H1 (cell line): Measurements from ENCODE around the gene RHOT1.

Source experiments
- CEBPB ChIP-seq: IDR thresholded peaks from 2 replicates; pipeline ENCODE4 v1.6.1; 2012; ENCODE audit warnings: low read depth, low read length
- EP300 ChIP-seq, 2 experiments: IDR thresholded peaks; 1 replicate in 1 of 2; 2 replicates in 1 of 2; pipeline ENCODE4 v1.6.1; 2011 to 2012; ENCODE audit warnings: low read depth in 2 of 2, low read length in 2 of 2, mild to moderate bottlenecking in 2 of 2, borderline replicate concordance in 1 of 2, inconsistent platforms in 1 of 2, moderate library complexity in 1 of 2
- EZH2 ChIP-seq: fragments of 200-600 bp; sonication (generic); IDR thresholded peaks from 2 replicates; pipeline ENCODE4 v1.7.1; 2012; ENCODE audit warnings: low read depth, mild to moderate bottlenecking, moderate library complexity, low read length, inconsistent platforms; ENCODE audit not compliant: severe bottlenecking
- HDAC6 ChIP-seq: IDR thresholded peaks from one replicate; pipeline ENCODE4 v1.7.1; 2012; ENCODE audit warnings: low read depth, mild to moderate bottlenecking, inconsistent platforms, low read length, moderate library complexity
- MAFK ChIP-seq: IDR thresholded peaks from 2 replicates; pipeline ENCODE4 v1.6.1; 2012; ENCODE audit warnings: low read depth, mild to moderate bottlenecking, improper control_type of control experiment, low read length
- NRF1 ChIP-seq: IDR thresholded peaks from 2 replicates; pipeline ENCODE4 v1.6.1; 2011; ENCODE audit warnings: mild to moderate bottlenecking, low read depth, low read length, improper control_type of control experiment
- POLR2A ChIP-seq, 2 experiments: IDR thresholded peaks; 1 replicate in 1 of 2; 2 replicates in 1 of 2; pipeline ENCODE4 v1.6.1; 2011; ENCODE audit warnings: low read depth in 2 of 2, low read length in 2 of 2, mild to moderate bottlenecking in 2 of 2; ENCODE audit errors: control extremely low read depth in 1 of 2
- POLR2AphosphoS5 ChIP-seq: IDR thresholded peaks from 2 replicates; pipeline ENCODE4 v1.6.1; 2011; ENCODE audit warnings: low read depth, low read length
- RFX5 ChIP-seq: IDR thresholded peaks from 2 replicates; pipeline ENCODE4 v1.6.1; 2011; ENCODE audit warnings: low read depth, low read length, improper control_type of control experiment, borderline replicate concordance
- SIN3A ChIP-seq, 2 experiments: IDR thresholded peaks in 1 of 2; conservative IDR thresholded peaks in 1 of 2; 2 replicates each; pipeline ENCODE4 v1.6.1; 2011 to 2012; ENCODE audit warnings: low read length in 2 of 2, improper control_type of control experiment in 1 of 2, low read depth in 1 of 2, mild to moderate bottlenecking in 1 of 2
- TF ChIP-seq, protein P1 (sequence below), 3 experiments: IDR thresholded peaks; 1 replicate in 2 of 3; 2 replicates in 1 of 3; pipeline versions ENCODE4 v1.5.1 to v1.6.1; 2011; ENCODE audit warnings: low read length in 3 of 3, mild to moderate bottlenecking in 3 of 3, inconsistent platforms in 2 of 3, low read depth in 1 of 3, moderate library complexity in 1 of 3; ENCODE audit not compliant: insufficient read depth in 1 of 3; ENCODE audit errors: control extremely low read depth in 1 of 3
- TF ChIP-seq, protein P2 (sequence below): IDR thresholded peaks from 2 replicates; pipeline ENCODE4 v1.6.1; 2011; ENCODE audit warnings: low read depth, mild to moderate bottlenecking, low read length; ENCODE audit not compliant: insufficient read depth

DNA sequence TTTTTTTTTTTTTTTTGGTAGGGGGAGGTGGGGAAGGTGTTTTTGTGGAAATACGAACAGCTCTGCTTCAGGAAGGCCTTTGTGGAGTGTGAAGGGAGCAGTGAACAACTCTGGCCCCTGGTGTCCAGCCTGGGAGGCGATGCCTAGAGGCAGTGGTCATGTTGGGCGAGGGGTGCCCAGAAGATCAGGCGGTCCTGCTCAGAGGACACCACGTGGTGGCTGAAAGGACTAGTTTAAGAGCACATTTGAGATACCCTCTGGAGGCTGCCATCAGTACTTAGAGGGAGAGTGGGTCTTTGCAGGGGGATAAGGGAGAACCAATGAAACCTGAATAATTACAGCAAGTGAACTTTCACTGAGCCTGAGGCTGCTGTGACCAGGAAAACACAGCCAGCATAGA is 40.1 kb upstream of the RHOT1 start:
- TF ChIP-seq HDAC6 (no peak), POLR2A (IDR thresholded peaks at IDR 0.05; ENCODE audit: control extremely low read depth in 1 of 2, low read depth in 2 of 2, low read length in 2 of 2) (no peak), EP300 (IDR thresholded peaks at IDR 0.05; ENCODE audit: borderline replicate concordance in 1 of 2, low read depth in 2 of 2, low read length in 2 of 2) (no peak), EZH2 (no peak), NRF1 (no peak), CEBPB (no peak), POLR2AphosphoS5 (no peak), RFX5 (no peak), SIN3A (conservative IDR thresholded peaks at IDR 0.05 in 1 of 2, IDR thresholded peaks at IDR 0.05 in 1 of 2; ENCODE audit: low read depth in 1 of 2, low read length in 2 of 2) (no peak), MAFK (no peak)
- TF ChIP-seq, protein P1, sequence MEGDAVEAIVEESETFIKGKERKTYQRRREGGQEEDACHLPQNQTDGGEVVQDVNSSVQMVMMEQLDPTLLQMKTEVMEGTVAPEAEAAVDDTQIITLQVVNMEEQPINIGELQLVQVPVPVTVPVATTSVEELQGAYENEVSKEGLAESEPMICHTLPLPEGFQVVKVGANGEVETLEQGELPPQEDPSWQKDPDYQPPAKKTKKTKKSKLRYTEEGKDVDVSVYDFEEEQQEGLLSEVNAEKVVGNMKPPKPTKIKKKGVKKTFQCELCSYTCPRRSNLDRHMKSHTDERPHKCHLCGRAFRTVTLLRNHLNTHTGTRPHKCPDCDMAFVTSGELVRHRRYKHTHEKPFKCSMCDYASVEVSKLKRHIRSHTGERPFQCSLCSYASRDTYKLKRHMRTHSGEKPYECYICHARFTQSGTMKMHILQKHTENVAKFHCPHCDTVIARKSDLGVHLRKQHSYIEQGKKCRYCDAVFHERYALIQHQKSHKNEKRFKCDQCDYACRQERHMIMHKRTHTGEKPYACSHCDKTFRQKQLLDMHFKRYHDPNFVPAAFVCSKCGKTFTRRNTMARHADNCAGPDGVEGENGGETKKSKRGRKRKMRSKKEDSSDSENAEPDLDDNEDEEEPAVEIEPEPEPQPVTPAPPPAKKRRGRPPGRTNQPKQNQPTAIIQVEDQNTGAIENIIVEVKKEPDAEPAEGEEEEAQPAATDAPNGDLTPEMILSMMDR (IDR thresholded peaks at IDR 0.05; ENCODE audit: control extremely low read depth in 1 of 3, insufficient read depth in 1 of 3, low read depth in 1 of 3, low read length in 3 of 3), result no peak
- TF ChIP-seq, protein P2, sequence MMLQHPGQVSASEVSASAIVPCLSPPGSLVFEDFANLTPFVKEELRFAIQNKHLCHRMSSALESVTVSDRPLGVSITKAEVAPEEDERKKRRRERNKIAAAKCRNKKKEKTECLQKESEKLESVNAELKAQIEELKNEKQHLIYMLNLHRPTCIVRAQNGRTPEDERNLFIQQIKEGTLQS, result no peak
